IMR-90 (cell line): ENCODE results near the gene LHX5. TPM values are rescaled to one million over a fixed set of nuclear protein-coding genes. Genes with fewer than 3 reads are reported as not detected.

Experiments used
- ATAC-seq: fragments of 200-7000 bp; cut with Tn5 transposase; 2 replicates; pipeline ENCODE4 v1.9.1; 2020; ENCODE audit warnings: low read depth, mild to moderate bottlenecking, moderate library complexity
- BruUV-seq: library from RNA; stranded (reverse); fragments of 400-500 nt; replicated peaks from 2 replicates; lab custom pipeline; 2021; lab: Mats Ljungman, UMichigan
- CTCF ChIA-PET: fragments of 300-600 bp; formaldehyde crosslinking; extraction: SDS; loops from one replicate; lab custom pipeline; 2021; ENCODE audit warnings: antibody characterized with exemption; lab: Yijun Ruan, JAX
- POLR2A ChIA-PET: fragments of 300-600 bp; sonication (Branson Sonifier 250); formaldehyde crosslinking; loops from one replicate; lab custom pipeline; 2022; ENCODE audit warnings: antibody characterized with exemption; ENCODE audit not compliant: unreplicated experiment; lab: Charles Lee
- DNase-seq: peaks from one replicate; pipeline ENCODE4 v3.0.0; 2013
- H2AFZ ChIP-seq: replicated peaks from 2 replicates; pipeline ENCODE3; 2013; ENCODE audit warnings: low read length, mild to moderate bottlenecking; ENCODE audit not compliant: poor library complexity
- H2AK5ac ChIP-seq: 2 replicates; pipeline ENCODE4 v1.6.1; 2013; ENCODE audit warnings: low read depth, low read length, inconsistent platforms
- H2AK9ac ChIP-seq: replicated peaks from 2 replicates; pipeline ENCODE3; 2013; ENCODE audit warnings: mild to moderate bottlenecking, low read depth, low read length, moderate library complexity; ENCODE audit not compliant: poor library complexity
- H2BK120ac ChIP-seq: 2 replicates; pipeline ENCODE4 v1.6.1; 2013; ENCODE audit warnings: low read depth, low read length, inconsistent platforms
- H2BK15ac ChIP-seq: 3 replicates; pipeline ENCODE4 v1.6.1; 2013; ENCODE audit warnings: low read depth, low read length, inconsistent platforms
- H2BK20ac ChIP-seq: 2 replicates; pipeline ENCODE4 v1.6.1; 2013; ENCODE audit warnings: low read depth, mild to moderate bottlenecking, inconsistent platforms, low read length, moderate library complexity
- H2BK5ac ChIP-seq: 2 replicates; pipeline ENCODE4 v1.6.1; 2013; ENCODE audit warnings: mild to moderate bottlenecking, low read depth, low read length, inconsistent platforms; ENCODE audit not compliant: poor library complexity, severe bottlenecking
- H3K14ac ChIP-seq: replicated peaks from 2 replicates; pipeline ENCODE4 v1.6.1; 2013; ENCODE audit warnings: low read depth, low read length, inconsistent platforms
- H3K18ac ChIP-seq: 2 replicates; pipeline ENCODE4 v1.6.1; 2013; ENCODE audit warnings: low read depth, low read length, control low read depth
- H3K23ac ChIP-seq: 2 replicates; pipeline ENCODE4 v1.6.1; 2013; ENCODE audit warnings: low read depth, low read length, inconsistent platforms
- H3K27ac ChIP-seq: 2 replicates; pipeline ENCODE4 v1.5.1; 2013; ENCODE audit warnings: mild to moderate bottlenecking, control low read depth, low read length; ENCODE audit not compliant: insufficient read depth
- H3K27me3 ChIP-seq: 2 replicates; pipeline ENCODE4 v1.6.1; 2013; ENCODE audit warnings: low read length; ENCODE audit not compliant: control insufficient read depth, insufficient read depth
- H3K36me3 ChIP-seq: 2 replicates; pipeline ENCODE4 v1.6.1; 2013; ENCODE audit warnings: low read length, mixed read lengths; ENCODE audit not compliant: control insufficient read depth, insufficient read depth
- H3K4ac ChIP-seq: 2 replicates; pipeline ENCODE4 v1.6.1; 2013; ENCODE audit warnings: low read depth, low read length, inconsistent platforms
- H3K4me1 ChIP-seq: 2 replicates; pipeline ENCODE4 v1.6.1; 2013; ENCODE audit warnings: low read length, mixed read lengths; ENCODE audit not compliant: control insufficient read depth, insufficient read depth
- H3K4me2 ChIP-seq: 2 replicates; pipeline ENCODE4 v1.6.1; 2013; ENCODE audit warnings: low read depth, mild to moderate bottlenecking, control low read depth, low read length, moderate library complexity
- H3K4me3 ChIP-seq: 2 replicates; pipeline ENCODE4 v1.5.1; 2013; ENCODE audit warnings: low read depth, mild to moderate bottlenecking, control low read depth, low read length, moderate library complexity; ENCODE audit not compliant: insufficient read depth
- H3K56ac ChIP-seq: 2 replicates; pipeline ENCODE4 v1.6.1; 2013; ENCODE audit warnings: low read length, inconsistent platforms; ENCODE audit not compliant: insufficient read depth; ENCODE audit errors: extremely low read depth
- H3K79me1 ChIP-seq, 2 experiments: 2 replicates each; pipeline ENCODE4 v1.6.1; 2013; ENCODE audit warnings: low read length in 2 of 2, inconsistent platforms in 1 of 2, low read depth in 1 of 2
- H3K9ac ChIP-seq: 2 replicates; pipeline ENCODE4 v1.6.1; 2013; ENCODE audit warnings: low read depth, low read length, control low read depth
- H3K9me1 ChIP-seq: 2 replicates; pipeline ENCODE4 v1.6.1; 2013; ENCODE audit warnings: low read length, inconsistent platforms; ENCODE audit not compliant: insufficient read depth
- H3K9me3 ChIP-seq: 2 replicates; pipeline ENCODE4 v1.6.1; 2013; ENCODE audit warnings: low read length; ENCODE audit not compliant: control insufficient read depth, insufficient read depth
- H4K20me1 ChIP-seq: 2 replicates; pipeline ENCODE4 v1.6.1; 2013; ENCODE audit warnings: low read length, inconsistent platforms; ENCODE audit not compliant: insufficient read depth
- H4K5ac ChIP-seq: 2 replicates; pipeline ENCODE4 v1.6.1; 2013; ENCODE audit warnings: mild to moderate bottlenecking, low read depth, low read length, control low read depth
- H4K8ac ChIP-seq, 2 experiments: 2 replicates each; pipeline ENCODE4 v1.6.1; 2013; ENCODE audit warnings: low read depth in 2 of 2, low read length in 2 of 2, control low read depth in 1 of 2, inconsistent platforms in 1 of 2
- H4K91ac ChIP-seq: 2 replicates; pipeline ENCODE4 v1.6.1; 2013; ENCODE audit warnings: low read depth, low read length, inconsistent platforms; ENCODE audit not compliant: insufficient read depth
- CHD1 ChIP-seq: IDR thresholded peaks from 2 replicates; pipeline ENCODE4 v1.6.1; 2012; ENCODE audit warnings: low read depth, low read length, improper control_type of control experiment
- MAFK ChIP-seq: IDR thresholded peaks from 2 replicates; pipeline ENCODE4 v1.6.1; 2012; ENCODE audit warnings: low read depth, low read length, improper control_type of control experiment
- MAZ ChIP-seq: IDR thresholded peaks from 2 replicates; pipeline ENCODE4 v1.6.1; 2012; ENCODE audit warnings: low read depth, mild to moderate bottlenecking, low read length, improper control_type of control experiment, moderate library complexity, borderline replicate concordance
- MXI1 ChIP-seq: IDR thresholded peaks from 2 replicates; pipeline ENCODE4 v1.6.1; 2012; ENCODE audit warnings: low read depth, mild to moderate bottlenecking, low read length, moderate library complexity, borderline replicate concordance
- NFE2L2 ChIP-seq: fragments of 150-350 bp; IDR thresholded peaks from 2 replicates; pipeline ENCODE4 v1.6.1; 2016; ENCODE audit warnings: low read depth, mild to moderate bottlenecking, low read length
- POLR2A ChIP-seq: IDR thresholded peaks from 2 replicates; pipeline ENCODE4 v1.6.1; 2012; ENCODE audit warnings: mild to moderate bottlenecking, low read depth, low read length
- RAD21 ChIP-seq: IDR thresholded peaks from 2 replicates; pipeline ENCODE4 v1.6.1; 2012; ENCODE audit warnings: low read length, improper control_type of control experiment
- WGBS, 2 experiments: methylation state at CpG; one replicate each; pipeline versions ENCODE4 v1.1.5 to v1.1.7; 2013; ENCODE audit warnings: missing lambda C conversion rate in 2 of 2; ENCODE audit not compliant: insufficient read length in 1 of 2; ENCODE audit errors: extremely low coverage in 2 of 2; 5-methylcytosine and 5-hydroxymethylcytosine counted together
- dilution Hi-C: fragments of 300-500 bp; cut with HindIII; formaldehyde crosslinking; loops from one replicate; pipeline ENCODE4 v1.14.3; 2018; ENCODE audit warnings: low sequenced_read_pairs; ENCODE audit not compliant: unreplicated experiment
- in situ Hi-C: fragments of 300-500 bp; cut with MboI; formaldehyde crosslinking; loops from 3 replicates; pipeline ENCODE4 v1.14.3; 2019; ENCODE audit warnings: low sequenced_read_pairs, inconsistent platforms, mixed read lengths
- intact Hi-C: fragments of 100-400 bp; cut with micrococcal nuclease; formaldehyde crosslinking; loops from 2 replicates; pipeline ENCODE4 v1.10.0; 2022
- polyA plus RNA-seq, 3 experiments: library from polyadenylated mRNA; depleted of rRNA; stranded (reverse); fragments of >200 nt; gene quantifications; 2 replicates each; pipeline ENCODE4 v1.2.3, GENCODE V29; 2012; ENCODE audit warnings: low replicate concordance in 1 of 3
- total RNA-seq: library from RNA; depleted of rRNA; stranded (reverse); fragments of >200 nt; gene quantifications from 2 replicates; pipeline ENCODE4 v1.2.3, GENCODE V29; 2012
- TF ChIP-seq, protein P1 (sequence below): conservative IDR thresholded peaks from 2 replicates; pipeline ENCODE4 v1.5.1; 2012; ENCODE audit warnings: mild to moderate bottlenecking, low read depth, low read length, improper control_type of control experiment

The LHX5 gene
- total and polyA plus RNA-seq, 2 of the 4 experiments (the other 2 are of a cell fraction), result not detected

DNA sequence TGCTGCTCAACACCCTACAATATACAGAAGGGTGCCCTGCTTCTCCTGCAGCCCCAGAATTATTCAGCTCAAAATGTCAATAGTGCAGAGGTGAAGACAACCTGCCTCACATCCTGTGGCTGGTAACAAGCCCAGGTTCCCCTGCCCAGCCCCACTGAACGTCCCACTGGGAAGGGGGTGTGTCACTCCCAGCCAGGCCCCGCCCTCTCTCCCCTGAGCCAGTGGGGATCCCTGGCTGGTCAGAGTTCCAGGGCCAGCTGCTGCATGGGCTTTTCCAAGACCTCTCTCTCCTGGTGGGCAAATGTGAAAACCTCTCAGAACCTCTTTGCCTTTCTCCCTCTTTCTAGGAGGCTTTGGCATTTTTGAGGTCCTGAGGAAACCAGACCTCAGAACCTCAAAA, 13.7 kb upstream of the LHX5 start:
- no peaks in the 10 kb centered on the region for H3K9me1 ChIP-seq
- no peak overlapping the region for H4K91ac ChIP-seq
- H2AK5ac ChIP-seq, result no peak overlapping the region
- H2BK5ac ChIP-seq, result no peak overlapping the region
- H2BK120ac ChIP-seq, result no peak overlapping the region
- no peaks in the 10 kb centered on the region for H3K79me1 ChIP-seq
- ChIA-PET POLR2A (no interaction called here), CTCF (no interaction called here)
- intact Hi-C loops (no loop called here), in situ Hi-C loops (no loop called here), dilution Hi-C loops (no loop called here)
- no peak overlapping the region for H4K5ac ChIP-seq
- no peak overlapping the region for H2AFZ ChIP-seq
- ATAC-seq (no peak), DNase-seq (no peak)
- no peaks in the 10 kb centered on the region for H3K9me3 ChIP-seq
- no peaks in the 10 kb centered on the region for H4K20me1 ChIP-seq
- H3K4me3 ChIP-seq, result no peak overlapping the region
- no peak overlapping the region for H3K23ac ChIP-seq
- no peak overlapping the region for H3K18ac ChIP-seq
- H3K4ac ChIP-seq, result no peak overlapping the region
- no peak overlapping the region for H2AK9ac ChIP-seq
- no peak overlapping the region for H3K14ac ChIP-seq
- no peak overlapping the region for H2BK20ac ChIP-seq
- WGBS, 2 experiments, result no CpG with 5 or more reads among the region's 2 CpGs
- no peak overlapping the region for H3K4me2 ChIP-seq
- no peak overlapping the region for H4K8ac ChIP-seq
- no peak for TF ChIP-seq NFE2L2
- TF ChIP-seq RAD21, result no peak
- no peak for TF ChIP-seq POLR2A
- TF ChIP-seq MXI1, result no peak
- TF ChIP-seq, protein P1, sequence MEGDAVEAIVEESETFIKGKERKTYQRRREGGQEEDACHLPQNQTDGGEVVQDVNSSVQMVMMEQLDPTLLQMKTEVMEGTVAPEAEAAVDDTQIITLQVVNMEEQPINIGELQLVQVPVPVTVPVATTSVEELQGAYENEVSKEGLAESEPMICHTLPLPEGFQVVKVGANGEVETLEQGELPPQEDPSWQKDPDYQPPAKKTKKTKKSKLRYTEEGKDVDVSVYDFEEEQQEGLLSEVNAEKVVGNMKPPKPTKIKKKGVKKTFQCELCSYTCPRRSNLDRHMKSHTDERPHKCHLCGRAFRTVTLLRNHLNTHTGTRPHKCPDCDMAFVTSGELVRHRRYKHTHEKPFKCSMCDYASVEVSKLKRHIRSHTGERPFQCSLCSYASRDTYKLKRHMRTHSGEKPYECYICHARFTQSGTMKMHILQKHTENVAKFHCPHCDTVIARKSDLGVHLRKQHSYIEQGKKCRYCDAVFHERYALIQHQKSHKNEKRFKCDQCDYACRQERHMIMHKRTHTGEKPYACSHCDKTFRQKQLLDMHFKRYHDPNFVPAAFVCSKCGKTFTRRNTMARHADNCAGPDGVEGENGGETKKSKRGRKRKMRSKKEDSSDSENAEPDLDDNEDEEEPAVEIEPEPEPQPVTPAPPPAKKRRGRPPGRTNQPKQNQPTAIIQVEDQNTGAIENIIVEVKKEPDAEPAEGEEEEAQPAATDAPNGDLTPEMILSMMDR, result no peak
- TF ChIP-seq MAZ, result no peak
- TF ChIP-seq CHD1, result no peak
- no peak for TF ChIP-seq MAFK
- no TSS peak for BruUV-seq
- no peak overlapping the region for H2BK15ac ChIP-seq
- no peak overlapping the region for H3K27ac ChIP-seq
- no peak overlapping the region for H3K9ac ChIP-seq
- no peak overlapping the region for H3K56ac ChIP-seq
- H3K4me1 ChIP-seq, result no peaks in the 10 kb centered on the region
- H3K36me3 ChIP-seq, result no peaks in the 10 kb centered on the region
- H3K27me3 ChIP-seq, result no peaks in the 10 kb centered on the region; the same call in 1 of the 2 replicates
